PC-9 (cell line): ENCODE results near the gene HIGD1A.

Experiments
- CTCF ChIP-seq: fragments of 200-600 bp; sonication (generic); conservative IDR thresholded peaks from 2 replicates; pipeline ENCODE4 v1.6.1; 2017; ENCODE audit warnings: mixed run types, antibody characterized with exemption, mild to moderate bottlenecking, moderate library complexity
- EZH2 ChIP-seq: fragments of 200-600 bp; sonication (generic); IDR thresholded peaks from 2 replicates; pipeline ENCODE4 v1.8.0; 2017; ENCODE audit warnings: antibody characterized with exemption, low read depth

GRCh38 chr3:42762046-42762724 lies 42.1 kb downstream of the HIGD1A start:
- TF ChIP-seq CTCF = no peak
- TF ChIP-seq EZH2 = no peak
